WTC11 (cell line): ENCODE results near the gene MEP1A.

Source experiments
- CREB1 ChIP-seq: sonication (generic); formaldehyde crosslinking; IDR thresholded peaks from 2 replicates; pipeline ENCODE4 v1.8.0; 2023; ENCODE audit warnings: mild to moderate bottlenecking, missing genetic modification reagents
- EMX1 ChIP-seq: fragments of 250-450 bp; sonication (Bioruptor Pico); IDR thresholded peaks from 2 replicates; pipeline ENCODE4 v1.8.0; 2021; ENCODE audit warnings: mild to moderate bottlenecking
- GABPB1 ChIP-seq: sonication (generic); formaldehyde crosslinking; IDR thresholded peaks from 2 replicates; pipeline ENCODE4 v1.8.1; 2023; ENCODE audit warnings: mild to moderate bottlenecking, missing genetic modification reagents
- MYBL2 ChIP-seq: sonication (generic); formaldehyde crosslinking; IDR thresholded peaks from 2 replicates; pipeline ENCODE4 v1.8.1; 2023; ENCODE audit warnings: mild to moderate bottlenecking, moderate library complexity, missing genetic modification reagents
- RORB ChIP-seq: fragments of 250-450 bp; sonication (Bioruptor Pico); IDR thresholded peaks from 2 replicates; pipeline ENCODE4 v1.9.0; 2021; ENCODE audit warnings: mild to moderate bottlenecking
- SP1 ChIP-seq: sonication (generic); formaldehyde crosslinking; conservative IDR thresholded peaks from 2 replicates; pipeline ENCODE4 v1.8.1; 2022; ENCODE audit warnings: missing genetic modification reagents
- TEAD4 ChIP-seq: sonication (generic); formaldehyde crosslinking; IDR thresholded peaks from 2 replicates; pipeline ENCODE4 v1.8.0; 2022; ENCODE audit warnings: mild to moderate bottlenecking, missing genetic modification reagents
- ZBTB21 ChIP-seq: sonication (generic); formaldehyde crosslinking; IDR thresholded peaks from 2 replicates; pipeline ENCODE4 v1.8.1; 2023; ENCODE audit warnings: mild to moderate bottlenecking, missing genetic modification reagents, borderline replicate concordance
- TF ChIP-seq, protein P1 (sequence below): fragments of 200-600 bp; IDR thresholded peaks from 2 replicates; pipeline ENCODE4 v1.8.0; 2022; ENCODE audit warnings: antibody characterized with exemption
- TF ChIP-seq, protein P2 (sequence below): sonication (generic); formaldehyde crosslinking; IDR thresholded peaks from 2 replicates; pipeline ENCODE4 v1.8.1; 2023; ENCODE audit warnings: mild to moderate bottlenecking, missing genetic modification reagents, moderate library complexity
- TF ChIP-seq, protein P3 (sequence below): sonication (generic); formaldehyde crosslinking; conservative IDR thresholded peaks from 2 replicates; pipeline ENCODE4 v1.8.1; 2022; ENCODE audit warnings: mild to moderate bottlenecking, missing genetic modification reagents

DNA sequence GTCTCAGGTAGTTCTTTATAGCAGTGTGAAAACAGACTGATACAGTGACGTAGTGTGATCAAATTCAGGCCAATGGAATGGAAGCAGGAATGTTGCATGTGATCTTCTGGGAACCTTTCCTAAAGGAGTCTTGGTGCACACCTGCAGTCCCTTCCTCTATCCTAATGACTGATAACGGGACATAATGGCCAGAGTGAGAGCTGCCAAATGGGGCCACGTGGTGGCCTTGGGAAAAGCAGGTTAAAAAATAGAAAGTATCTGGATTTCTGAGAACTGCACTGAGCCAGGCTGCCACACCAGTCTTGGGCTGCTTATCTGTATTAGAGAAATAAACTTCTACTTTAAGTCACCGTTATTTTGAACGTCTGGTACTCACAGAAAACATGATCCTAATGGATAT is 51.9 kb downstream of the MEP1A start:
- TF ChIP-seq, protein P1, sequence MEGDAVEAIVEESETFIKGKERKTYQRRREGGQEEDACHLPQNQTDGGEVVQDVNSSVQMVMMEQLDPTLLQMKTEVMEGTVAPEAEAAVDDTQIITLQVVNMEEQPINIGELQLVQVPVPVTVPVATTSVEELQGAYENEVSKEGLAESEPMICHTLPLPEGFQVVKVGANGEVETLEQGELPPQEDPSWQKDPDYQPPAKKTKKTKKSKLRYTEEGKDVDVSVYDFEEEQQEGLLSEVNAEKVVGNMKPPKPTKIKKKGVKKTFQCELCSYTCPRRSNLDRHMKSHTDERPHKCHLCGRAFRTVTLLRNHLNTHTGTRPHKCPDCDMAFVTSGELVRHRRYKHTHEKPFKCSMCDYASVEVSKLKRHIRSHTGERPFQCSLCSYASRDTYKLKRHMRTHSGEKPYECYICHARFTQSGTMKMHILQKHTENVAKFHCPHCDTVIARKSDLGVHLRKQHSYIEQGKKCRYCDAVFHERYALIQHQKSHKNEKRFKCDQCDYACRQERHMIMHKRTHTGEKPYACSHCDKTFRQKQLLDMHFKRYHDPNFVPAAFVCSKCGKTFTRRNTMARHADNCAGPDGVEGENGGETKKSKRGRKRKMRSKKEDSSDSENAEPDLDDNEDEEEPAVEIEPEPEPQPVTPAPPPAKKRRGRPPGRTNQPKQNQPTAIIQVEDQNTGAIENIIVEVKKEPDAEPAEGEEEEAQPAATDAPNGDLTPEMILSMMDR = no peak
- TF ChIP-seq EMX1 (no peak), TEAD4 (CRISPR knock-in tag) (no peak), MYBL2 (CRISPR knock-in tag) (no peak), GABPB1 (no peak), CREB1 (no peak), RORB (CRISPR knock-in tag) (no peak), ZBTB21 (no peak), SP1 (no peak)
- TF ChIP-seq, protein P2, sequence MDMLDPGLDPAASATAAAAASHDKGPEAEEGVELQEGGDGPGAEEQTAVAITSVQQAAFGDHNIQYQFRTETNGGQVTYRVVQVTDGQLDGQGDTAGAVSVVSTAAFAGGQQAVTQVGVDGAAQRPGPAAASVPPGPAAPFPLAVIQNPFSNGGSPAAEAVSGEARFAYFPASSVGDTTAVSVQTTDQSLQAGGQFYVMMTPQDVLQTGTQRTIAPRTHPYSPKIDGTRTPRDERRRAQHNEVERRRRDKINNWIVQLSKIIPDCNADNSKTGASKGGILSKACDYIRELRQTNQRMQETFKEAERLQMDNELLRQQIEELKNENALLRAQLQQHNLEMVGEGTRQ (CRISPR knock-in tag) = no peak
- TF ChIP-seq, protein P3, sequence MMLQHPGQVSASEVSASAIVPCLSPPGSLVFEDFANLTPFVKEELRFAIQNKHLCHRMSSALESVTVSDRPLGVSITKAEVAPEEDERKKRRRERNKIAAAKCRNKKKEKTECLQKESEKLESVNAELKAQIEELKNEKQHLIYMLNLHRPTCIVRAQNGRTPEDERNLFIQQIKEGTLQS (CRISPR knock-in tag) = no peak
